NCI-H2107 treated with DMSO at 0.1 percent for 48 hours (cell line): ENCODE results near the gene SLC5A11.

Experiments
- DNase-seq: peaks from one replicate; lab custom pipeline; 2025; ENCODE audit not compliant: unreplicated experiment; lab: John Stamatoyannopoulos, UW

SLC5A11 gene

DNA sequence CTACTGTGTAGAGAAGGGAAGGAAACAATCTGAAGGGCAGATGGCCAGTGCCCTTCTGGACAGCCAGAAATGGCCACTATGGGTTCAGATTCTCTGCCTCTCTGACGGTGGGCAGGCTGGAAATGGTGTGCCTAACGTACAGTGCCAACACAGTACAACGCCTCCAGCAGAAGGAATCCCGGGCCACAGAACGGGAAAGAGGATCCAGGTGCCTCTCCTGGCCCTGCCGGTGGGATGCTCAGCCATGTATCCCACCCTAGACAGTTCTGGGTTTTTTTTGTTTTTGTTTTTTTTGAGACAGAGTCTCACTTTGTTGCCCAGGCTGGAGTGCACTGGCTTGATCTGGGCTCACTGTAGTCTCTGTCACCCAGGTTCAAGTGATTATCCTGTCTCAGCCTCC lies 71.5 kb downstream of the SLC5A11 start:
- no peak for DNase-seq

DNA sequence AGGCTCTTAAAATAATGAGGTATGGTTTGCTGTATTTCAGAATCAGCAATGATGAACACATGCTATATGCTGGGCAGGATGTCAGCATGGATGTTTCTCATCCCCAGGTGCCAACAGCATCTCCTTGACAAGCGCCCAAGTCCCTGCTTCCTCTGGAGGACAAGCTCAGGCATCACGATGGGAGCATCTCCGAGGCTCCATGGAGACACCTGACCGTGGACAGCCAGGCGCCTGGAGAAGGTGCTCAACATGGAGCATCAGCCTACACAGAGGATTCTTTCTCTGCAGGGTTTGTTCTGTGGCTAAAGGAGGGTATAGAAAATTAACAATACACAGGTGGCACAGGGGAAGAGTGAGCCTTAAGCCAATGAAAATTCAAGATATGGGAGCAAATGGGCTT lies 72.1 kb downstream of the SLC5A11 start:
- DNase-seq = no peak

GRCh38 chr16:24918641-24919040 lies 72.9 kb downstream of the SLC5A11 start:
- DNase-seq = no peak

- DNase-seq = no peak
These were observed 73.8 kb downstream of the SLC5A11 start for GRCh38 chr16:24919536-24919935.

GRCh38 chr16:24920568-24920967 lies 74.8 kb downstream of the SLC5A11 start:
- no peak for DNase-seq

DNA sequence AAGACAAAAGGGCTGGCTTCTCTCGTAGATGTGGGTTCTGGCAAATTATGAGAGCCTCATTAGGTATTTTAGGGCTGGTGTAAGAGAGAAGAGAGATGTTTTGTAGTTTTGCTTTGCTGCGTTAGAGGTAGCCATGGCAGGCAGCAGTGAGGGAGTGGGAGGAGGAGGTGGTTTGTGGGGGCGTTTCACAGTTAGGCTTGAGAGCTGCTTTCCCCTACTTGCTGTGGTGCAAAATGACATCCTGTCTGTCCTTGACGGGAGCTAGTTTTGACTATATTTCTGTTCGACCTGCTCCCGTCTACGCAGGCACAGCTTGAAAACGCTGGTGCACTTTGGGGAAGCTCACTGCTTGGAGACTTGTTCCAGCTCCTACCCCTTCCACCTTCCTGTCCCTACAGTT lies 75.5 kb downstream of the SLC5A11 start:
- DNase-seq = no peak

DNA sequence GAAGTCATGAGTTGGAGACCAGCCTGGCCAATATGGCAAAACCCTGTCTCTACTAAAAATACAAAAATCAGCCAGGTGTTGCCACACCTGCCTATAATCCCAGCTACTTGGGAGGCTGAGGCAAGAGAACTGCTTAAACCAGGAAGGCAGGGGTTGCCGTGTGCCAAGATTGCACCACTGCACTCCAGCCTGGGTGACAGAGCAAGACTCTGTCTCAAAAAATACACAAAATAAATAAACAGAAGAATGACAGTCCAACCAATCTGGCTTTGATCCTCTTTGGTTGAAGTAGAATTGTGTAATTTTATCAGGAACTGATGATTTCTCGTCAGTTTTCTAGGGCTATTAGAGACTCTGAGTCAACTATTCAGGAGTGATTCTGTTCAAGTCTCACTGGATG lies 79.4 kb downstream of the SLC5A11 start:
- DNase-seq = no peak

DNA sequence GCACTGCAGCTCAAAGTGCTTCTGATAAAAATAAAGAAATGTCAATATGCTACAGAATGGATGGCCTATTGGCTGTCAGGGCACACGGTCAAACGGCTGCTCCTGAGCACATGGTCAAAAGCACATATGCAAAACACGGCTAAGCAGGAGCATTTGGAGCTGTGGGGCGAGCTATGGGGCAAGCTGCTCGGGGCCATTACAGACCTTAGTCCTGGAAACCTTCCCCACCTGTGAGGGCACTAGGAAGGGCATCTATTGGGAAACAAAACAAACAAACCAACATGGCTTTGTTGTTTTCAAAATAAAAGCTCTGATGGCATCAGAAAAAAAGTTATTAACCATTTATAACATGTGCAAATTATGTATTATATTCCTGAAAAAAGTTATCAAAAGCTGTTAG lies 83.6 kb downstream of the SLC5A11 start:
- no peak for DNase-seq

- DNase-seq = no peak
These were observed 84.7 kb downstream of the SLC5A11 start for GRCh38 chr16:24930440-24930839.

DNA sequence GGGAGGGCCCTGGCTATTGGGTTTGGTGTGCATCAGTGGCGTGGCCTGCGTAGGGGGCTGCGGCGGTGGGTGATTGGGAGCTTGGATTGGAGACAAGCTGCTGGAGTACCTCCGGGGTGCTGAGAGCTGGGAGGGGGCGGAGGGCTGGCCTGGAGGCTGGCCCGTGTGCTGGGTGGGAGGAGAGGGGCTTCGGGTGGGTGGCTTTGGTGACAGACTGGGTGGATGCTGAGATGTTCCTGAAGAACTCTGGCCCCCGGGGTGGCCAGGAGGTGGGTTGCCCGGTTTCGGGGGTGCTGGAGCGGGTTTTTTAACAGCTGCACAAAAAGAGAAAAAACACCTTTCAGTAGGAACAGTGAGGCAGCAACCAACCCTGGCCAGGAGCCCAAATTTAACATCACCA lies 85.3 kb downstream of the SLC5A11 start:
- DNase-seq = no peak

GRCh38 chr16:24935336-24935735 lies 89.6 kb downstream of the SLC5A11 start:
- no peak for DNase-seq

DNA sequence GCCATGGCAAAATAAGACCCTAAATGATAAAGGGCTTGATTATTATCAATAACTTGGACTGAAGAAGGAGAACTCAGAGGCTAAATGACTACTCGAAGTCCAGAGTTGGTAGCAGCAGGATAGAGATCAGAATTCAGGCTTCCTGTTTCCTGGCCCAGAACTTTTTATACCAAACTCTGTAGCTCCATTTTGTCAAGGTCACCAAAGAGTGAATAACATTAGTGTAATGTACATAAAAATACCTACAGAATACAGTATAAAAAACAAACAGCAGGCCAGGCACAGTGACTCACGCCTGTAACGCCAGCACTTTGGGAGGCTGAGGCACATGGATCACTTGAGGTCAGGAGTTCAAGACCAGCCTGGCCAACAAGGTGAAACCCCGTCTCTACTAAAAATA lies 90.4 kb downstream of the SLC5A11 start:
- DNase-seq = no peak

GRCh38 chr16:24939224-24939623 lies 93.5 kb downstream of the SLC5A11 start:
- DNase-seq = no peak

- DNase-seq = no peak
These were observed 94.0 kb downstream of the SLC5A11 start for GRCh38 chr16:24939738-24940137.

GRCh38 chr16:24943471-24943870 lies 97.7 kb downstream of the SLC5A11 start:
- DNase-seq = no peak

- DNase-seq = no peak
These were observed 98.4 kb downstream of the SLC5A11 start for GRCh38 chr16:24944206-24944605.

DNA sequence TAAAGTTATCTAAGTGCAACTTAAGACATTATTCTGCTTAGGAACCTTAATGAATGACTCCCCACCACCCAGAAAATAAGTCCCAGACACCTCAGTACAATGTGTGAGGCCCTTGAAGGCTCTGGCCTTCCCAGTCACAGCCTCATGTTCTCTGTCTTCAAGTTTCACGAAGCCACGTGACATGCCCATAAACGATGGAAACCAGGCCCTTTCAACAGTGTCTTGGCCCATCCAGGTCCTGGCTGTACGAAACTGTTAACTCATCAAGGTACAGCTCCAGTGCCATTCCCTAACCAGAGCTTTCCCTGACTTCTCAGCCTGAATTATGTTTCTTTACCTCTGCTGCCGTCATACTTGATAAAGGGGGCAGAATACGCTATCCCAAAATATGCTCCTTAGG lies 100.4 kb downstream of the SLC5A11 start:
- DNase-seq = no peak

GRCh38 chr16:24950275-24950674 lies 104.5 kb downstream of the SLC5A11 start:
- DNase-seq = no peak

- DNase-seq = no peak
These were observed 107.5 kb downstream of the SLC5A11 start for GRCh38 chr16:24953306-24953705.

DNA sequence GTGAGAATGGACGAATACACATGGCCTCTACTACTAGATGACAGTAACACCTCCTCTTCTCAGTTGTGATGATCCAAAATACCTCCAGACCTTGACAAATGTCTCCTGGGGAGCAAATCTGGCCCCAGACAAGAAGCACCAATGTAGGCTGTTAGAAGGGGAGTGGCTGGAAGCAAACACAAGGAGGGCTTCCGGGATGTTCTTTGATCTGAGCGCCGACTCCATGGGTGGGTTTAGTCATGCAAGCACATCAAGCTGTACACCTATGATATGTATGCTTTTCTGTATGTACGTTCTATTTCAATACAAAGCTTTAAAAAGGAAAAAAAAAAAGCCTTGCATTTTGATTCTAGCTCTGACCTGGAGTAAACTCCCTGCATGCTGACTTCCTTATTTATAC lies 108.0 kb downstream of the SLC5A11 start:
- DNase-seq = no peak

- DNase-seq = no peak
These were observed 108.4 kb downstream of the SLC5A11 start for GRCh38 chr16:24954137-24954536.

GRCh38 chr16:24955975-24956731 lies 110.4 kb downstream of the SLC5A11 start:
- no peak for DNase-seq

DNA sequence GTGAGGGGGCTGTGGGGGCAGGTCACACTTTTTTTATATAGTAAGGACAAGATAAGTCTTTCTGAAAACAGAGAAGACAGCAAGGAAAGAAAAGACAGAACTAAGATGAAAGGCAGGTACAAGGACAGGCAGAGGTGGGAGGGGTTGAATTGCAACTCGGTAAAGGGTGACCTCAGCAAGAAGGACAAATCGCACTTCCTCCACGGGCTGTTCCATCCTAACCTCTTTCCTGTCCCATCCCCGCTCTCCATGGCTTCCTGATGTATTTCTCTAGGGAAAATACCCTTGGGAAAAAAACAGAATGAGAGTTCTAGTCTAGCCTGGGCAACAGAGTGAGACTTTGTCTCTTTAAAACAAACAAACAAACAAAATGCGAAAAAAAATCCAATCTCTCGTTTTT lies 112.1 kb downstream of the SLC5A11 start:
- no peak for DNase-seq
